SU-DHL-6 (cell line): ENCODE data around the gene COL26A1.

Experiments used
- H2AFZ ChIP-seq: fragments of 200-600 bp; sonication (generic); 2 replicates; pipeline ENCODE4 v1.6.1; 2014; ENCODE audit warnings: low read depth, mild to moderate bottlenecking, moderate library complexity, mixed read lengths, antibody characterized with exemption, low read length; ENCODE audit not compliant: severe bottlenecking
- H3F3A ChIP-seq: fragments of 200-600 bp; shearing (Covaris generic); 2 replicates; pipeline ENCODE4 v1.6.0; 2016; ENCODE audit warnings: antibody characterized with exemption, mild to moderate bottlenecking; ENCODE audit not compliant: insufficient read depth
- H3K27ac ChIP-seq: fragments of 200-600 bp; sonication (generic); 2 replicates; pipeline ENCODE4 v1.5.1; 2016; ENCODE audit warnings: low read depth, mild to moderate bottlenecking, low read length, moderate library complexity, mixed read lengths
- H3K27me3 ChIP-seq: fragments of 200-600 bp; sonication (generic), shearing (Covaris generic); 2 replicates; pipeline ENCODE4 v1.6.0; 2014; ENCODE audit warnings: mild to moderate bottlenecking, low read length
- H3K36me3 ChIP-seq: fragments of 200-600 bp; sonication (generic); 2 replicates; pipeline ENCODE4 v1.6.1; 2014; ENCODE audit warnings: mild to moderate bottlenecking, low read length, mixed read lengths
- H3K4me2 ChIP-seq: fragments of 300-600, 200-600 bp; shearing (Covaris generic), sonication (generic); 2 replicates; pipeline ENCODE4 v1.6.0; 2014; ENCODE audit warnings: low read length, low read depth, mild to moderate bottlenecking; ENCODE audit not compliant: poor library complexity, severe bottlenecking
- H3K4me3 ChIP-seq: fragments of 200-600 bp; sonication (generic); 2 replicates; pipeline ENCODE4 v1.5.1; 2014; ENCODE audit warnings: antibody characterized with exemption, low read length, mild to moderate bottlenecking, mixed read lengths; ENCODE audit not compliant: insufficient read depth, poor library complexity, severe bottlenecking
- H3K79me2 ChIP-seq: fragments of 200-600 bp; sonication (generic); 2 replicates; pipeline ENCODE4 v1.6.1; 2014; ENCODE audit warnings: mild to moderate bottlenecking, low read length, moderate library complexity; ENCODE audit not compliant: insufficient read depth
- H3K9ac ChIP-seq: fragments of 200-600 bp; sonication (generic); 2 replicates; pipeline ENCODE4 v1.7.0; 2014; ENCODE audit warnings: mild to moderate bottlenecking, low read length
- H3K9me2 ChIP-seq: fragments of 200-600 bp; sonication (generic); replicated peaks from 2 replicates; pipeline ENCODE4 v1.6.1; 2014; ENCODE audit warnings: low read length; ENCODE audit not compliant: insufficient read depth
- H3K9me3 ChIP-seq: fragments of 200-600 bp; sonication (generic); 2 replicates; pipeline ENCODE4 v1.6.1; 2014; ENCODE audit warnings: low read length, mixed read lengths; ENCODE audit not compliant: insufficient read depth
- H4K20me1 ChIP-seq: fragments of 200-600 bp; sonication (generic); 2 replicates; pipeline ENCODE4 v1.6.1; 2014; ENCODE audit warnings: low read depth, mild to moderate bottlenecking, antibody characterized with exemption, low read length, moderate library complexity, mixed read lengths
- CTCF ChIP-seq: fragments of 200-600 bp; sonication (generic); IDR thresholded peaks from one replicate; pipeline ENCODE4 v1.5.1; 2017; ENCODE audit warnings: antibody characterized with exemption, mild to moderate bottlenecking, low read length, moderate library complexity; ENCODE audit not compliant: insufficient read depth, poor library complexity, severe bottlenecking
- EZH2phosphoT487 ChIP-seq: fragments of 200-600 bp; sonication (generic), shearing (Covaris generic); conservative IDR thresholded peaks from 2 replicates; pipeline ENCODE4 v1.6.1; 2018; ENCODE audit warnings: mild to moderate bottlenecking, antibody characterized with exemption, low read length, moderate library complexity, mixed read lengths

COL26A1 gene

DNA sequence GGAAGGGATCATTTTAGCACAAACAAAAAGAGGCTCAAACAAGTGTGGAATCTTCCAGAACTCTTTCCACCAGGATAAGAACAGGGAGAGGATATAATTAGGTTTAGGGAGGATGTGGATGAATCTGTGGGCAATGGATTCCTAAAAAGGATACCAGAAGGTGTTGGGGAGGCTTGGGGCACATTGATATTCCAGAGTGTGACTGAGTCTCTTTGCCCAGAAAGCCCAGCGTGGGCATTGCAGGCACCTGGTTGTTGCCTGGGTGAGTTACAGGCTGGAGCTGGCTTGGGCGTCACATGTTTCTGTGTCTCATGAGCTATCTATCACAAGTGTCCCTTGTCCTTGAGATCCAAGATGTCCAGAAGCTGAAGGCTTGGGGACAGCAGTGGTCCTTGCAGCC lies 3.3 kb downstream of the COL26A1 start:
- Histone ChIP-seq H3K27me3 (0 out of 2 replicates have a peak, but pooled peaks cover 5% of the 10 kb centered on the region), H3K9me3 (no peaks in the 10 kb centered on the region), H3K79me2 (no peaks in the 10 kb centered on the region), H3K27ac (no peak overlapping the region), H3K9ac (no peak overlapping the region), H3K4me3 (no peak overlapping the region), H2AFZ (no peak overlapping the region), H3K4me2 (no peak overlapping the region), H3K9me2 (no peaks in the 10 kb centered on the region), H3K36me3 (no peaks in the 10 kb centered on the region), H4K20me1 (no peaks in the 10 kb centered on the region), H3F3A (no peaks in the 10 kb centered on the region)
- TF ChIP-seq EZH2phosphoT487: no peak
- TF ChIP-seq CTCF: no peak

DNA sequence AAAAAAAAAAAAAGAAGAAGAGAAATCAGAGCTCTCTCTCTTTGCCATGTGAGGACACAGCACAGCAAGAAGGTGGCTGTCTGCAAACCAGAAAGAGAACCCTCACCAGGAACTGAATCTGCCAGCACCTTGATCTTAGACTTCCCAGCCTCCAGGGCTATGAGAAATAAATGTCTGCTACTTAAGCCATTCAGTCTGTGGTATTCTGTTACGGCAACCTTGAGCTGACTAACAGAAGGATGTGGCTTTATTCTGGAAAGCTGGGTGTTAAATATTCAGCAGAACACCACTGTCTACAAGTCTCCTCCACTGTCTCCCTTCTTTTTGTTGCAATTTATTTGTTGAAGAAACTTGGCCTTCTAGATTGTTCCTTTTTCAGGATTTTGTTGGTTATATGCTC lies 5.0 kb downstream of the COL26A1 start:
- Histone ChIP-seq H3K4me3 (no peak overlapping the region), H3F3A (no peaks in the 10 kb centered on the region), H3K27me3 (0 out of 2 replicates have a peak, but pooled peaks cover 5% of the 10 kb centered on the region), H3K9me2 (no peaks in the 10 kb centered on the region), H2AFZ (no peak overlapping the region), H3K9ac (no peak overlapping the region), H3K9me3 (no peaks in the 10 kb centered on the region), H4K20me1 (no peaks in the 10 kb centered on the region), H3K36me3 (no peaks in the 10 kb centered on the region), H3K4me2 (no peak overlapping the region), H3K79me2 (no peaks in the 10 kb centered on the region), H3K27ac (no peak overlapping the region)
- TF ChIP-seq CTCF: no peak
- no peak for TF ChIP-seq EZH2phosphoT487

GRCh38 chr7:101368422-101369165 lies 5.9 kb downstream of the COL26A1 start:
- Histone ChIP-seq H3K79me2 (no peaks in the 10 kb centered on the region), H3F3A (no peaks in the 10 kb centered on the region), H3K4me3 (no peak overlapping the region), H3K9me2 (no peaks in the 10 kb centered on the region), H3K27me3 (0 out of 2 replicates have a peak, but pooled peaks cover 5% of the 10 kb centered on the region), H4K20me1 (no peaks in the 10 kb centered on the region), H3K27ac (no peak overlapping the region), H3K4me2 (no peak overlapping the region), H3K9me3 (no peaks in the 10 kb centered on the region), H3K9ac (no peak overlapping the region), H3K36me3 (no peaks in the 10 kb centered on the region), H2AFZ (no peak overlapping the region)
- TF ChIP-seq EZH2phosphoT487 (no peak), CTCF (no peak)
